Stimulated activated CD4-positive, alpha-beta T cell treated with anti-CD3 and anti-CD28 coated beads, Interleukin-4, amount 100 ng/mL, for 24 hours (primary cell): ENCODE data around the gene MEGF8.

Experiments used
- DNase-seq: peaks from one replicate; pipeline ENCODE4 v3.0.0-alpha.2; 2020

MEGF8 gene, protein sequence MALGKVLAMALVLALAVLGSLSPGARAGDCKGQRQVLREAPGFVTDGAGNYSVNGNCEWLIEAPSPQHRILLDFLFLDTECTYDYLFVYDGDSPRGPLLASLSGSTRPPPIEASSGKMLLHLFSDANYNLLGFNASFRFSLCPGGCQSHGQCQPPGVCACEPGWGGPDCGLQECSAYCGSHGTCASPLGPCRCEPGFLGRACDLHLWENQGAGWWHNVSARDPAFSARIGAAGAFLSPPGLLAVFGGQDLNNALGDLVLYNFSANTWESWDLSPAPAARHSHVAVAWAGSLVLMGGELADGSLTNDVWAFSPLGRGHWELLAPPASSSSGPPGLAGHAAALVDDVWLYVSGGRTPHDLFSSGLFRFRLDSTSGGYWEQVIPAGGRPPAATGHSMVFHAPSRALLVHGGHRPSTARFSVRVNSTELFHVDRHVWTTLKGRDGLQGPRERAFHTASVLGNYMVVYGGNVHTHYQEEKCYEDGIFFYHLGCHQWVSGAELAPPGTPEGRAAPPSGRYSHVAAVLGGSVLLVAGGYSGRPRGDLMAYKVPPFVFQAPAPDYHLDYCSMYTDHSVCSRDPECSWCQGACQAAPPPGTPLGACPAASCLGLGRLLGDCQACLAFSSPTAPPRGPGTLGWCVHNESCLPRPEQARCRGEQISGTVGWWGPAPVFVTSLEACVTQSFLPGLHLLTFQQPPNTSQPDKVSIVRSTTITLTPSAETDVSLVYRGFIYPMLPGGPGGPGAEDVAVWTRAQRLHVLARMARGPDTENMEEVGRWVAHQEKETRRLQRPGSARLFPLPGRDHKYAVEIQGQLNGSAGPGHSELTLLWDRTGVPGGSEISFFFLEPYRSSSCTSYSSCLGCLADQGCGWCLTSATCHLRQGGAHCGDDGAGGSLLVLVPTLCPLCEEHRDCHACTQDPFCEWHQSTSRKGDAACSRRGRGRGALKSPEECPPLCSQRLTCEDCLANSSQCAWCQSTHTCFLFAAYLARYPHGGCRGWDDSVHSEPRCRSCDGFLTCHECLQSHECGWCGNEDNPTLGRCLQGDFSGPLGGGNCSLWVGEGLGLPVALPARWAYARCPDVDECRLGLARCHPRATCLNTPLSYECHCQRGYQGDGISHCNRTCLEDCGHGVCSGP (N-terminal part only)

DNA sequence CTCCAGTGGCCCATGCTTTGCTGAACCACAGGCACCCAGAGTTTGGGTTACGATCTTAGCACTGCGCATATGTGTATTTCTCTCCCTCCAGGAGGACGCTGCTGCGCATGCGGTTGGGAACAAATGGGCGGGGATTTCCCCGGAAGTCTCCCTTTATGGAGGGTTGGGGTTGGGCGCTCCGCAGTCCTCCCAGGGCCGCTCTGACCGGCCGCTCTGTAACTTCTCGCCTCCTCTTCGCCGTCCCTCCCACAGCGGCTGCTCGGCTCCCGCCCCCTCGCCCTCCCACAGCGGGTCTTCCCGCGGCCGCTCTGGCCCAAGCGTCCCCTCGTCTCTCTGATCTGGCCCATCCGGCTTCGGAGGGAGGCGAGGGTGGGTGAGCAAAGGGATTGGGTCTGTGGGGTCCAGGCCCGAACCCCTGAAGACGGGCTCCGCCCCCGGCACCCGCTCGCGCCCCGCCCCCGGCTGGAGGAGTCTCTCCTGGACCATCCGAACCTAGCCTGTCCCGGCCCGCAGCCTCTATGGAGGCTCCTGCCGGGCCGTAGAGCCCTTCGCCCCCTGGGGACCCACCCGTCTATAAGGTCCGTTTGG lies at the start of gene MEGF8:
Gene MEGF8 (plus strand): TSS at position 328 of the 588 bp plus-strand sequence. CDS start 609 bp downstream, outside the sequence.
- DNase-seq, result peak; percentile 99

DNA sequence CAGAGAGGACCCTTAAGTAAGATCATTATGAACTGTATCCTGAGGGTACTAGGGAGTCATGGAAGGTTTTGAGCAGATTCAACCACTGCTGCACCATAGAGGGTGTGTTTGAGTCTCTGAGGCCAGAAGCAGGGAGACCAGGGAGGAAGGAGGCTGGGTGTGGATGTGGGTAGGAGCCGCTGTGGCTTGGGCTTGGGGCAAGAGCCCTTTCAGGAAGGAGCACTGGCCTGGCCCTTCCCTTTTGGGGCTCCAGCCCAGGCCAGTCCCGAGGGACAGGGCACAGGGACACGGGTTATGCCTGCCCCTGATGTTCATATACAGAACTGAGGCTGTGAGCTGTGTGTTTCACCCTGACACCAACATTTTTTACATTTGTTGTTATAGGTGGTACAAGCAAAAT lies 49.2 kb upstream of the MEGF8 start:
- DNase-seq, result no peak

DNA sequence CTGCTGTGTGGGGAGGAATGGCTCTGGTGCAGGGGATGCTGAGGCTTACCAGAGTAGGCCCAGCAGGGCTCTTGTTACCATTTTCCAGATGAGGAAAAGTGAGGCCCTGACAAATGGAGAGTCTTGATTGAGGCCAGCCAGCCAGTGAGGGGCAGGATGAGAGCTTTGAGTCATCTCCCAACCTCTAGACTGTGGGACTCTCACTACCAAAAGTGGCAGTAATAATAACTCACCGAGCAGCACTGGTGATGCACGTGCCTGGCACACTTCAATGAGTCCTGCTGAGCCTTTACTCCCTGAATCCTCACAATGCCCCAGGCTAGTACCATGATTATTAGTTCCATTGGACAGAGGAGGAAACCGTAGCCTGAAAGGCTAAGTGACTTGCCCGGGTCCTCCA lies 48.6 kb upstream of the MEGF8 start:
- DNase-seq, result peak; percentile 42

DNA sequence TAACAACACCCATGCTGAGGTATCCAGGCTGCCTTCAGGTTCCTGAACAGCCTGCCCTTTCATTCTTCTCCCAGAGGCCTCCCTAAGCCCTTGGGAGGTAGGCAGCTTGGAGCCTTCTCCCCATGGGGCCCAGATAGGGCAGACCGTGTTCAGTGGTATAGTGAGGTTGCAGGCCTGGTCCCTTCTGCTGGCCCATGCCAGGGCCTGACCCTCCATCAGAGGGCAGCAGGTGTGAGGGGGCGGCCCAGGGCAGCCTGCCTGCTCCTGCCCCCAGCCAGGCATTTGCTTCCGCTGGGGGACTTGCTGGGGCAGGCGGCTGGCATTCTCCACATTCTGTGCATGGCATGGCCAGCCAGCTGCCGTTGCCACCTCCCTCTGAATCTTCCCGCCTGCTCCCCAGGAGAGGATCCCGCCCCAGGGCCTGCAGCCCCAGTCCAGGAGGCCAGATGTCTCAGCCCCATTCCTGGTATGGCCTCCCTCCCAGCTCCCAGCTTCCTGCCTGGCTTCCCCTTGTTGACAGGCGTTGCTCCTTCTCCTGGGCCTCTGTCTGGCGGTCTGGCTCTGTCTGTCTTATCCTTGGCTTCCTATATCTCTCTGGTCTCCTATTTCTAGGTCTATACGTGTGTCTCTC lies 47.5 kb upstream of the MEGF8 start:
- DNase-seq, result no peak

DNA sequence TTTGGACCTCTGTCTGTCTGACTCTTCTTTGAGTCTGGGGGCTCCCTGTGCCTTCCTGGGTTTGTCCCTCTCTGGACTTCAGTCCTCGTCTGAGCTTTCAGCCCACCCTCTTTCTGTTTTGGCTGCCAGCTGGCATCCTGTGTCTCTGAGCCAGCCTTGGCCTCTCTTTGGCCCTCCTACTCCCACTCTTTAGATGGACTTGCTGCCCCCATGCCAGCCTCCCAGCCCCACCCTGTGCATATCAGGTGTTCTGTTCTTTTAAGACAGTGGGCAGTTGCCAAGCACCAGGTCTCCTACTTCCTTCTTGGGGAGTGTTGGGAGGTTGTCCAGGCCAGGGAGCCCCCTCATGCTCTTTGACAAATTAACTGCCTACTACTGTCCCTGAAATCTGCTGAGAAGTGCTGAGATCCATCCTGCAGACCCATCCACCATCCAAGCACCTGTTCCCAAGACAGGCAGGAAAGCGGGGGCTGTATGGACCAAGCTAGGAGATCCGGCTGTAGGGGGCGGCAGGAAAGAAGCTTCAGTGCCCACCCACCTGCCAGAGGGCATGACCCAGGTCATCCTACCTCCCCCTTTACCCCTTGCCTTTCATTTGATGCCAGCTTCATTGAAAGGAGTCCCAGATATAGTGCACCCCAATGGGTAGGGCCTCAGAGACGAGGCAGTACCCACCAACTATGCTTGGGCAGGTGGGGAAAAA lies 46.8 kb upstream of the MEGF8 start:
- DNase-seq, result no peak

DNA sequence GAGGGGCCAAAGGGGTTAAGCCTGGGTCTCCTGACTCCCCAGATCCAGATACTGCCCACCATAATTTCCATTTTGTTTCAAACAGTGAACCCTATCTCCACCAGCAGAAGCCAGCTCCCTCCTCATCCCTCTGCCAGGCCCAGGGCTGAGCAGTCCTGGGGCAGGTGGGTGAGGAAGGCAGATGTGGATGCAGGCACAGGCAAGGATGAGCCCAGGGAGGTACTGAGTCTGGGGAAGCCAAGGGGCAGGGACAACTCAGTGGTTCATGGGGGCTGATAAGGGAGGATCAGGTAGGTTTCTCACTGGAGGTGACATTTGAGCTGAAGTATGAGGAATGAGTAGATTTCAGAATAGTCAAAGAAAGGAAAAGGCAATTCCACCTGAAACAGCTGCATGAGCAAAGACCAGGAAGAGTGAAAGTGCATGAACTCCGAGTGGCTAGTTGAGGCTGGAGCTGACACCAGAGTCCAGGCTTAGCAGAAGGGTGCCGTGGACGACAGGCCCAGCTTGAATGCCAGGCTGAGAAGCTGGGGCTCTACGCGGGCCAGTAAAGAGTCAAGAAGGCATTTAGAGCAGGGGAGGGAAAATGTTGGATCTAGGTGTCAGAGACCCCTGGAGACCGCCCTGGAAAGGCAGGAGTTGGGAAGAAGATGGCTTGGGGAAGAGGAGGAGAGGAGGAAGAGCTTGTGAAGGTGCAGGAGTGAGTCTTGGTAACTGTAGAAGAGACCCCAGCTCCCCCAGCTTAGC lies 46.1 kb upstream of the MEGF8 start:
- no peak for DNase-seq

DNA sequence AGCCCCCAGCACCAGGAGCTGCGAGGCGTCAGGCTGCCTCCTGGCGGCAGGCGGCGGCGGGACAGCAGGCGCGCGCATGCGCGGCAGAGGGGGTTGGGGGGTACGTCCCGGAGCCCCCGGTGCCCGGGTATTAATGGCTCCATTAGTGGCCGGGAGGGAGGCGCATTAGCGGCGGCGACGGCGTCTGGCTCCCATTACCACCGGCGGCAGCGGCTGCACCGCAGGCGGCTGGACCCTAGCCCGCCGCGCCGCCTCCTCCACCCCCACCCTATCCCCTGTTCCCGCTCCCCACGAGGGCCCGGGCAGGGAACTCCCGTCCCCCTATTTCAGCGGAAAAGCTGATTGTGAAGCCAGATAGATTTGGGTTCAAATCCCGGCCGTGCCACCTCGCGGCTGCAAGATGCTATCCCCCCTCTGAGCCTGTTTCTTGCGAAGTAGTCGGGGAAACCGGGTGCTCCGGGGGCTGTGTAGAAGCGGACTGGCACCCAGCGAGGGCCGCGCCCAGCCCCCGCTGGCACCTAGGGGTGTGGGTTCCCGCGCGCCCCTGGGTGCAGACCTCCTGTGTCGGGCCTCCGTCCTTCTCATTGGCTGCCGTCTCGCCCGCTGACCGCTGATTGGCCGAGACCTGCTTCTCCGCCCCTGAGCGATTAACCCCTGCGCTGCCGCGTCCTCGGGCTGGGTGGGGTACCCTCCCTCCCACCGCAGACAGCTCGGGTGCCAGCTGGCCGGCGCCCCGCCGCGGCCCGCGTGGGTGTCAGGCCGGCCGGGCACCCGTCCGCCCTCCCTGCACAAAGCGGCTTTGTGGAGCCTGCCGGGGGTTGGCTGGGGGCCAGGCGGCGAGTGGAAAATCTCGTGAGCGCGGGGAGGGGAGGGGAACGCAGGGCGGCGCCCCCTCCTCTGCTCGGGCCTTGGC lies 45.3 kb upstream of the MEGF8 start:
- DNase-seq, result peak; percentile 87

DNA sequence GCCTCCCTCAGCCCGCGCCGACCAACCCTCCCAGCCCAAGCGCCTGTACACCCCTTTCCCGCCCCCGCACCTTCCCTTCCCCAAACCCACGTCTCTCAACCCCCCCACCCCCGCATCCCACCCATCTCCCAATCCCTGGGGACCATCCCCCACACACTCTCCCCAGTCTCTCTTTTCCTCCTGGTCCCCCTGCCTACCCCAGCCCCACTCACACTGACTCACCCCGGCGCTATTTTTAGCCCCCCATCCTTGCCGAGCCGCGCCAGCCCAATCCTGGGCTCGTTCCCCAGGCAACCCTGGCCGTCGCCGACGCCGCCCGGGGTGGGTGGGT lies 44.7 kb upstream of the MEGF8 start:
- DNase-seq, result peak; percentile 39

DNA sequence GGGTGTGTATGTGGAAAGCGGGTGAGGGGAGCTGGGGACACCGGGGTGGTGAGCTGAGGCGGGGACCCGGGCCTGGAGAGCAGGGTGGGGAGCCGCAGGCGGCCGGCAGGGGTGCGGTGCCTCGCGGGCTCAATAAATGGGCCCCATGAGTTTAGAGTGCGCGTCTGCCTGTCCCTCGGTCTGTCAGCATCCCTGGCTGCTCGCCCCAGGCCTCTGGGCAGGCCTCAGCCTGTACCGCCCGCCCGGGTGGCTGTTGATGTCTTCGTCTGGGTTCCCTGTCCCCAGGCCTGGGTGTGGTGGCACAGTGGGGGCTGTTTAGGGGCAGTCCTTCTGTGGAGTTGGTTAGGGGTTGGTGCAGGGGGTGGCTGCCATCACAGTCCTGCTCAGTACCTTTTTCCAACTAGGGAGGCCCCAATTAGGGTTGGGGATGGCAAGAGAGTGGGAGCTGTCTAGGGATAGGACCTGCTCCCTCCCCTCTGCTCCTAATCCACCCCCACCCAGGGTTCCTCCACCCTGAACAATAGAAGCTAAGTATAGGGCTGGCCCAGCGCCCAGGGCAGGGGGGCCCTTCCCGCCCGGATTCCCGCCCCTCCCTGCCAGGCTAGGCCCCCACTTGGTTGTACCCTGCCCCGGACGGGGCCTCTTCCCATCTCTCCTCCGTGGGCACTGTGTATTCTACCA lies 44.1 kb upstream of the MEGF8 start:
- no peak for DNase-seq

DNA sequence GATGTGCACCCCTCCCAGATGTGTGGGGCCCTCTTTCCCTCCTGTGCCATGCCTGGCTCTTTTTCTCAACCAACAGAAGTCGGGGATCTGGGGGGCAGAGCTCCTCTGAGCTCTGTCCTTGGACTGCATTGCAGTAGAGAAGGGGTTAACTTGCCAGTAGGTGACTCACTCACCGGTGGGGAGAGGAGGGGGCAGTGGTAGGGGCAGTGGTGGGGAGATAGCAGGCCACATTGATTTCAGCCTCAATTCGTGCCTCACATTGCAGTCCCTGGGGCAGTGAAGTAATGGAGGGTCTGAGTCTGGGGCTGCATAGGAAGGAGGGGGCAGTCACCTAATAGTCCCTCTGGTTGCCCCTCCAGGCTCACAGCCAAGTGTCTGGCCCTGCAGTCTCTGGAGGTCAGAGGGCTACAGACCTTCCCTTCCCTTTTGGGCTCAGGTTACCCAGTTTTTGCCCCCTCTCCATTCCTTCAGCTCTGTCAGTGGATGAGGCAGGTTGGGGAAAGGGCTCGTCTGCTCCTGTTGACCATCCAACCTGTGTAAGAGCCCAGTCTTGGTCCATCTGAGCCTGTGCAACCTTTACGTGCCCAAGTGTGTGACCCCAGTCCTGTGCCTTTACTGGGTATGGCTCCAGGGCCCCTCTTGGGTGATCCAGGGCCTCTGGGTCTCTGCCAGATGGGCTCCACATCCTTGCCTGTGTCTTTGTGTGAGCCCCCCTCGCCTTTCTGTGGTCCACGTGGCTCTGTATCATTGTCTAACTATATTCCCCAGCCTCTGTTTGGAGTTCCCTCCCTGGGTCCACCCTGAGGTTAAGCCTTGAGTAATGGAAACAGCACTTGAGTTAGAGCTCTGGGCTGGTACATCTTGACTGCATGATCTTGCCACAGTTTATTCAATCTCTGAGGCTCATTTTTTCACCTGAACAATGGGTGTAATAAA lies 43.3 kb upstream of the MEGF8 start:
- no peak for DNase-seq

DNA sequence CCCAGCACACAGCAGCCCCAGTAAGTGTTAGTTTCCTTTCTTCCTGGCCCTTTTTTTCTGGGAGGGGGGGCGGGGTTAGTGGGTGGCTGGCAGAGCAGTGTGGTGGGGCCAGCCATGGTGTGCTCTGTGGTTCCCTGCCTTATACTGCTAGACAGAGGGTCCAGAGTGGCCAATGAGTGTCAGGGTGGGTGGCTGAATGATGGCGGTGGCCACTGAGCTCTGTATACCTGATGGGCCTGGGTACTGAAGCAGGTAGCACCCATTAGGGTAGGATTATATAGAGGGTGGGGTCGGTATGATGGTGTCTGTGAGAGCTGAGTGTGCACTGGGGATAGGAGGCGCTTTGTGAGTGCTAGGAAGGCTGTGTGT lies 42.6 kb upstream of the MEGF8 start:
- no peak for DNase-seq

DNA sequence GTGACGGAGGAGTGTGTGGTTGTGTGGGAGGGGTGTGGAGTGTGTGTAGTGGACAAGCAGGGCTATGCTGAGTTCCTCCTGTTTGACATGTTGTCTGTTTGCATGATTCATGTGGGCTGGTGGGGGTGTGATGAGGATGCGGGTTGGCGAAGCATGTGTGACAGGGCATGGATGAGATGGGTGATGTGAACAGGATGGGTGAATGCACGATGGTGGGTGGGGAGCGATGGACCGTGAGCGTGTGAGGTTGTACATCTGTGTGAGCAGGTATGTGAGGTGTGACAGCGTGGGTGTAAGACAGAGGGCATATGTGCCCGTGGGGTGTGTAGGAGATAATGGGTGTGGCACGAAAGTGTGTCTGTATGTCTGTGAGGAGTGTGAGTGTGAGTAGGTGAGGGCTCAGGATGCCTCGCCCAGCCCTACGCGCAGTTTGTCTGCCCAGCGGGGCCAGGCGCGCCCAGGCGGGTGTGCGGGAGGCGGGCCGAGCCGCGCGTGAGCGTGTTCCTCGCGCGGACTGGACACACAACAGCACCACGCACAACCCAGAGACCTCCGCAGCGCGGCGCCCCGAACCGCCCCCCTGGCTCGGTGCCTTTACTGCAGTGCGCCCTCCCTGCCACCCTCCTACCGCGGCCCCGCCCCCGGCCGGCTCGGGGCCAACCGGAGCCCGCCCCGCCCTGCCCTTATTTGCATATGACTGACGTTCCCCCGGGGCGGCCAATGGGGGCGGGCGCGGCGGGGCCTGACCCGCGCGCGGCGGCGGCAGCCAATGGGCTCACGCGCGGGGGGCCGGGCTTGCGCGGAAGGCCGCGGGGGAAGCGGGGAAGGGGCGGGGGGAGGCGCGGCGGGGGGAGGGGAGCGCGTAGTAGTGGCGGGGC lies 42.0 kb upstream of the MEGF8 start:
- peak; percentile 94 for DNase-seq

DNA sequence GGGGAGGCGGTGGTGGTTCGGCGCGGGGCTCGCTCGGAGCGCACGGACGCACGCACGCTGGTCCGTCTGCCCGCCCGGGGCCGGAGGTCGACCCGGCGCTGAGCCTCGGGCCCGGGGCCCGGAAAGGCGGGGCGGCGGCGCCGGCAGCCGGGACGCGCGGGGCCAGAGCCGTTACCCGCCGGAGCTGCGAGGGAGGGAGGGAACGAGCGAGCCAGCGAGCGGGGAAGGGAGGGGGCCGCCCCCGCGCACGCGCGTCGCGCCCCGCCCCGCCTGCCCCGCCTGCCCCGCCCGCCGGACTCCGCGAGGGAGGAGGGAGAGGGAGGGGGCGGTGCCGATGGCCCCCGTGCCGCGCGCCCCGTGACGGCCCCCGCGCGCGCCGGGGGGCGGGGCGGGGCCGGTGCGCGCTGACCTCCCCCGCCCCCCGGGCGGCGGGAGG lies 41.4 kb upstream of the MEGF8 start:
- peak; percentile 76 for DNase-seq

DNA sequence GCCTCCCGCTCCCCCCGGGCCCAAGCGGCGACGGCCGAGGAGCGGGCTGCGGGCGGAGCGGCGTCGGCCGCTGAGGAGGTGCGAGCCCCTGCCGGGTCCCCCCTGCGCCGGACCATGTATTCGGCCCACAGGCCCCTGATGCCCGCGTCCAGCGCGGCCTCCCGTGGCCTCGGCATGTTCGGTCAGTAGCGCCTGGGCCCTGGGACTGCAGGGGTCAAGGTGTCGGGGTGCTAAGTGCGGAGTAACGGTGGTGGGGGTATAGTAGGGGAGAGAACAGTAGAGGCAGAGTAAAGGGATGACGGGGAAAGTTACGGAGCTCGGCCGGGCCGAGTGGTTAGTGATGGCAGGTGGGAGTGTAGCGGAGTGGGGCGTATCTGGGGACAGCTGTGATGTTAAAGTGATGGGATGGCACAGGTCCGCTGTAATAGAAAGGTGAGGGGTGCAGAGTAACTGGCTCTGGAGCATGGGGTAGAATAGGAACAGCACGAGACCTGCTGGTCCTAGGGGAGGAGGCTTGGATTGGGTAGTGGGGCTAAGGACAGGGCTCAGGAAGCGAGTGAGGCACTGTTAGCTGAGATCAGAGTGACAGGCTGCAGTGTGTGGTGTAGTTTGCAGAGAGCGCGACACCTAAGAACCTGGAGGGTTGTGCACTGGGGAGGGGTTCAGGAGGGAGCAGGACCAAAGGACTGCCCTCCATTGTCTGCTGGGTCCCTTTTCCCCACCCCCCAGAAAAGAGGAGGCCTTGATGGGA lies 40.7 kb upstream of the MEGF8 start:
- no peak for DNase-seq

DNA sequence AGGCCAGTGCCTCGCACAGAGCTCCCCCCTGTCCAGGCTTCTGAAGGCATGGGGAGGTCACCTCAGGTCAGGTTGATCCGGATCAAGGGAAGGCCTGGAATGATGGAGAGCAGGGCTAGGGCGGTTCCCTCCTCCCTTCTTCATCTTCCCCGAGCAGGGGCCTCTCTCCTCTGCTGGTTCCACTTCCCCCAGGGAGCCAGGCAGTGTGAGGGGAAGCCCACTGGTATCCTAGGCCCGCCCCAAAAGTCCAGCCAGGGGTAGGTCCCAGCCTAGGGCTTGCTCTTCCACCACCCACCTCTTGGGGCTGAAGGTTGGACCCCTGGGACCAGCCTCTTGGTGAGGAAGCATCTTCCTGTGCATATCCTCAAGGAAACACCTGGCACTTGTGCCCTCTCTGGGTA lies 39.9 kb upstream of the MEGF8 start:
- DNase-seq, result no peak

DNA sequence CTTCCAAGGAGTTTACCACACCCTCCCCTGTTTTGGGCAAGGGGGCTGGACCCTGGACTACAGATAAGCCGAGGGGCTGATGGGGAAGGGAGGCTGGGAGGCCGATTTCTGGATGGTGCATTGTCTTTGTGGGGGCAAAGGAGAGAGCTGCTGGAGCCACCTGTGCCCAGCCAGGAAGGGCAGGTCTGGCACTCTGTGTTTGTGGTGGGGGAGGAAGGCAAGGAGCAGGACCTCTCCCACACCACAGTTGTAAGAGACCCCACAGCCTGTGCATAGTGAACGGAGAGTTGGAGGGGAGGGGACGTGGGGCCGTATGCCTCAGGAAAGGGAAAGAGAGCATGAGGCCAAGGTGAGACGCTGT lies 39.5 kb upstream of the MEGF8 start:
- DNase-seq, result no peak
